CD4-positive, alpha-beta T cell treated with Interleukin-15 for 1 hour (primary cell): Measurements from ENCODE around the gene TSHZ2.
"Not testable (repeated sequence)": the region's sequence is repeated elsewhere in the genome, so short reads cannot be mapped to it uniquely, and the experiment has no call there.

Experiments
- DNase-seq: peaks from one replicate; pipeline ENCODE4 v3.0.0-alpha.2; 2020

Gene TSHZ2

GRCh38 chr20:53365539-53366075 is 393.4 kb downstream of the TSHZ2 start:
- no peak for DNase-seq

GRCh38 chr20:53366928-53367327 is 394.8 kb downstream of the TSHZ2 start:
- not testable (repeated sequence) for DNase-seq

GRCh38 chr20:53369871-53370270 is 397.7 kb downstream of the TSHZ2 start:
- DNase-seq: no peak

- no peak for DNase-seq
Measured at GRCh38 chr20:53370345-53370961, 398.3 kb downstream of the TSHZ2 start.

GRCh38 chr20:53371216-53371615 is 399.1 kb downstream of the TSHZ2 start:
- DNase-seq: no peak

GRCh38 chr20:53376021-53376420 is 403.9 kb downstream of the TSHZ2 start:
- DNase-seq: no peak

- DNase-seq: no peak
Measured at GRCh38 chr20:53379014-53379832, 407.1 kb downstream of the TSHZ2 start.

- DNase-seq: no peak
Measured at GRCh38 chr20:53379833-53380120, 407.6 kb downstream of the TSHZ2 start.

GRCh38 chr20:53381568-53382262 is 409.6 kb downstream of the TSHZ2 start:
- DNase-seq: no peak

- DNase-seq: no peak
Measured at GRCh38 chr20:53382263-53382844, 410.2 kb downstream of the TSHZ2 start.

GRCh38 chr20:53383916-53384315 is 411.8 kb downstream of the TSHZ2 start:
- no peak for DNase-seq

- no peak for DNase-seq
Measured at GRCh38 chr20:53384392-53384791, 412.2 kb downstream of the TSHZ2 start.

GRCh38 chr20:53385941-53386767 is 414.0 kb downstream of the TSHZ2 start:
- no peak for DNase-seq

GRCh38 chr20:53387983-53388675 is 416.0 kb downstream of the TSHZ2 start:
- peak; percentile 51 for DNase-seq

- no peak for DNase-seq
Measured at GRCh38 chr20:53389516-53390300, 417.6 kb downstream of the TSHZ2 start.

- no peak for DNase-seq
Measured at GRCh38 chr20:53390770-53391169, 418.6 kb downstream of the TSHZ2 start.

GRCh38 chr20:53394433-53394832 is 422.3 kb downstream of the TSHZ2 start:
- DNase-seq: no peak

- DNase-seq: no peak
Measured at GRCh38 chr20:53395188-53395923, 423.2 kb downstream of the TSHZ2 start.

- no peak for DNase-seq
Measured at GRCh38 chr20:53399083-53399482, 426.9 kb downstream of the TSHZ2 start.
